ENCODE data around the gene PPIL4. TPM values are rescaled to one million over a fixed set of nuclear protein-coding genes. Genes with fewer than 3 reads are reported as not detected.

PPIL4 gene
- total and polyA plus RNA-seq, 10 of the 15 experiments (the other 5 are each of a cell fraction or from before 2014, with no cell fraction given): 8.0 to 28.4 (median 24.3) TPM

- TF ChIP-seq, protein P1, sequence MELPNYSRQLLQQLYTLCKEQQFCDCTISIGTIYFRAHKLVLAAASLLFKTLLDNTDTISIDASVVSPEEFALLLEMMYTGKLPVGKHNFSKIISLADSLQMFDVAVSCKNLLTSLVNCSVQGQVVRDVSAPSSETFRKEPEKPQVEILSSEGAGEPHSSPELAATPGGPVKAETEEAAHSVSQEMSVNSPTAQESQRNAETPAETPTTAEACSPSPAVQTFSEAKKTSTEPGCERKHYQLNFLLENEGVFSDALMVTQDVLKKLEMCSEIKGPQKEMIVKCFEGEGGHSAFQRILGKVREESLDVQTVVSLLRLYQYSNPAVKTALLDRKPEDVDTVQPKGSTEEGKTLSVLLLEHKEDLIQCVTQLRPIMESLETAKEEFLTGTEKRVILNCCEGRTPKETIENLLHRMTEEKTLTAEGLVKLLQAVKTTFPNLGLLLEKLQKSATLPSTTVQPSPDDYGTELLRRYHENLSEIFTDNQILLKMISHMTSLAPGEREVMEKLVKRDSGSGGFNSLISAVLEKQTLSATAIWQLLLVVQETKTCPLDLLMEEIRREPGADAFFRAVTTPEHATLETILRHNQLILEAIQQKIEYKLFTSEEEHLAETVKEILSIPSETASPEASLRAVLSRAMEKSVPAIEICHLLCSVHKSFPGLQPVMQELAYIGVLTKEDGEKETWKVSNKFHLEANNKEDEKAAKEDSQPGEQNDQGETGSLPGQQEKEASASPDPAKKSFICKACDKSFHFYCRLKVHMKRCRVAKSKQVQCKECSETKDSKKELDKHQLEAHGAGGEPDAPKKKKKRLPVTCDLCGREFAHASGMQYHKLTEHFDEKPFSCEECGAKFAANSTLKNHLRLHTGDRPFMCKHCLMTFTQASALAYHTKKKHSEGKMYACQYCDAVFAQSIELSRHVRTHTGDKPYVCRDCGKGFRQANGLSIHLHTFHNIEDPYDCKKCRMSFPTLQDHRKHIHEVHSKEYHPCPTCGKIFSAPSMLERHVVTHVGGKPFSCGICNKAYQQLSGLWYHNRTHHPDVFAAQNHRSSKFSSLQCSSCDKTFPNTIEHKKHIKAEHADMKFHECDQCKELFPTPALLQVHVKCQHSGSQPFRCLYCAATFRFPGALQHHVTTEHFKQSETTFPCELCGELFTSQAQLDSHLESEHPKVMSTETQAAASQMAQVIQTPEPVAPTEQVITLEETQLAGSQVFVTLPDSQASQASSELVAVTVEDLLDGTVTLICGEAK (IDR thresholded peaks at IDR 0.05; ENCODE audit: borderline replicate concordance): no peak
- TF ChIP-seq RFX5 (IDR thresholded peaks at IDR 0.05; ENCODE audit: low read depth, low read length): no peak
- peak; percentile 15; the same call in 1 of the 2 replicates for TF ChIP-seq EED (IDR thresholded peaks at IDR 0.05; ENCODE audit: low read depth)
- no peak for TF ChIP-seq TAF1 (IDR thresholded peaks at IDR 0.05; ENCODE audit: borderline replicate concordance, low read depth, low read length)
- no peak for TF ChIP-seq RELA (IDR thresholded peaks at IDR 0.05; ENCODE audit: borderline replicate concordance, partially characterized antibody)
- TF ChIP-seq MEF2B (IDR thresholded peaks at IDR 0.05; ENCODE audit: partially characterized antibody, poor library complexity, severe bottlenecking): no peak
- TF ChIP-seq, protein P2, sequence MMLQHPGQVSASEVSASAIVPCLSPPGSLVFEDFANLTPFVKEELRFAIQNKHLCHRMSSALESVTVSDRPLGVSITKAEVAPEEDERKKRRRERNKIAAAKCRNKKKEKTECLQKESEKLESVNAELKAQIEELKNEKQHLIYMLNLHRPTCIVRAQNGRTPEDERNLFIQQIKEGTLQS (IDR thresholded peaks at IDR 0.05; ENCODE audit: borderline replicate concordance, extremely low read depth, low read depth, low read length): no peak
- TF ChIP-seq KAT2A (conservative IDR thresholded peaks at IDR 0.05; ENCODE audit: control insufficient read depth, low read depth, low read length): no peak
- TF ChIP-seq FOXM1 (IDR thresholded peaks at IDR 0.05; ENCODE audit: low read depth, low read length): no peak
- TF ChIP-seq SPI1 (IDR thresholded peaks at IDR 0.05; ENCODE audit: borderline replicate concordance, insufficient read depth, low read depth, low read length): peak; percentile 87
- peak in 1 of 2 experiments; percentile 40; a peak in 2 of 4 replicates for TF ChIP-seq IKZF2 (IDR thresholded peaks at IDR 0.05)
- peak; percentile 11 to 69; a peak in 3 of 4 replicates for TF ChIP-seq BHLHE40 (IDR thresholded peaks at IDR 0.05; ENCODE audit: borderline replicate concordance in 1 of 2, low read depth in 2 of 2, low read length in 1 of 2)
- TF ChIP-seq MTA3 (IDR thresholded peaks at IDR 0.05; ENCODE audit: borderline replicate concordance, low read length): no peak
- no peak for TF ChIP-seq NFXL1 (IDR thresholded peaks at IDR 0.05; ENCODE audit: borderline replicate concordance)
- no peak for TF ChIP-seq REST (IDR thresholded peaks at IDR 0.05; ENCODE audit: low read depth, low read length)
- TF ChIP-seq TARDBP (IDR thresholded peaks at IDR 0.05; ENCODE audit: borderline replicate concordance): no peak
- TF ChIP-seq, protein P3, sequence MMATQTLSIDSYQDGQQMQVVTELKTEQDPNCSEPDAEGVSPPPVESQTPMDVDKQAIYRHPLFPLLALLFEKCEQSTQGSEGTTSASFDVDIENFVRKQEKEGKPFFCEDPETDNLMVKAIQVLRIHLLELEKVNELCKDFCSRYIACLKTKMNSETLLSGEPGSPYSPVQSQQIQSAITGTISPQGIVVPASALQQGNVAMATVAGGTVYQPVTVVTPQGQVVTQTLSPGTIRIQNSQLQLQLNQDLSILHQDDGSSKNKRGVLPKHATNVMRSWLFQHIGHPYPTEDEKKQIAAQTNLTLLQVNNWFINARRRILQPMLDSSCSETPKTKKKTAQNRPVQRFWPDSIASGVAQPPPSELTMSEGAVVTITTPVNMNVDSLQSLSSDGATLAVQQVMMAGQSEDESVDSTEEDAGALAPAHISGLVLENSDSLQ (IDR thresholded peaks at IDR 0.05): peak; percentile 86
- TF ChIP-seq ZNF622 (IDR thresholded peaks at IDR 0.05): no peak
- TF ChIP-seq JUND (IDR thresholded peaks at IDR 0.05; ENCODE audit: low read depth, low read length): no peak
- no peak for TF ChIP-seq NBN (IDR thresholded peaks at IDR 0.05)
- TF ChIP-seq CBX5 (IDR thresholded peaks at IDR 0.05; ENCODE audit: low read depth): no peak
Measured at GRCh38 chr6:149482545-149483333, 63.1 kb downstream of the PPIL4 start (continued).
